ENCODE measurements around the gene RB1. TPM values are rescaled to one million over a fixed set of nuclear protein-coding genes. Genes with fewer than 3 reads are reported as not detected.

The RB1 gene
- total RNA-seq, 1 donor from 2014 or later: 34.0 TPM

- H3K9me3 Mint-ChIP-seq (ENCODE audit: low read depth): no peaks in the 10 kb centered on the region
- no peak overlapping the region for H3K27ac Mint-ChIP-seq
- H3K36me3 Mint-ChIP-seq (ENCODE audit: insufficient read depth): peaks cover 5% of the 10 kb centered on the region
- DNase-seq (ENCODE audit: low spot score, unreplicated experiment): no peak
- no peaks in the 10 kb centered on the region for H3K27me3 Mint-ChIP-seq
- TF ChIP-seq CTCF (IDR thresholded peaks at IDR 0.05; ENCODE audit: unreplicated experiment): no peak
- H3K4me3 Mint-ChIP-seq (ENCODE audit: low read depth): no peak overlapping the region
- peaks cover 21% of the 10 kb centered on the region for H3K4me1 Mint-ChIP-seq (ENCODE audit: low read depth)
These were observed 130.6 kb downstream of the RB1 start for GRCh38 chr13:48434200-48434599.

GRCh38 chr13:48436661-48437288 is 133.2 kb downstream of the RB1 start:
- no peak overlapping the region for H3K4me3 Mint-ChIP-seq (ENCODE audit: low read depth)
- peaks cover 20% of the 10 kb centered on the region for H3K4me1 Mint-ChIP-seq (ENCODE audit: low read depth)
- peaks cover 5% of the 10 kb centered on the region for H3K36me3 Mint-ChIP-seq (ENCODE audit: insufficient read depth)
- DNase-seq (ENCODE audit: low spot score, unreplicated experiment): no peak
- H3K27ac Mint-ChIP-seq: no peak overlapping the region
- TF ChIP-seq CTCF (IDR thresholded peaks at IDR 0.05; ENCODE audit: unreplicated experiment): no peak
- no peaks in the 10 kb centered on the region for H3K27me3 Mint-ChIP-seq
- H3K9me3 Mint-ChIP-seq (ENCODE audit: low read depth): no peaks in the 10 kb centered on the region

GRCh38 chr13:48437371-48437770 is 133.8 kb downstream of the RB1 start:
- Mint-ChIP-seq H3K9me3 (ENCODE audit: low read depth) (no peaks in the 10 kb centered on the region), H3K36me3 (ENCODE audit: insufficient read depth) (peaks cover 3% of the 10 kb centered on the region), H3K4me3 (ENCODE audit: low read depth) (no peak overlapping the region), H3K27me3 (no peaks in the 10 kb centered on the region), H3K27ac (no peak overlapping the region), H3K4me1 (ENCODE audit: low read depth) (peaks cover 14% of the 10 kb centered on the region)
- no peak for TF ChIP-seq CTCF (IDR thresholded peaks at IDR 0.05; ENCODE audit: unreplicated experiment)
- no peak for DNase-seq (ENCODE audit: low spot score, unreplicated experiment)

- no peak overlapping the region for H3K27ac Mint-ChIP-seq
- no peak for DNase-seq (ENCODE audit: low spot score, unreplicated experiment)
- H3K27me3 Mint-ChIP-seq: no peaks in the 10 kb centered on the region
- no peaks in the 10 kb centered on the region for H3K4me1 Mint-ChIP-seq (ENCODE audit: low read depth)
- no peaks in the 10 kb centered on the region for H3K9me3 Mint-ChIP-seq (ENCODE audit: low read depth)
- TF ChIP-seq CTCF (IDR thresholded peaks at IDR 0.05; ENCODE audit: unreplicated experiment): no peak
- no peaks in the 10 kb centered on the region for H3K36me3 Mint-ChIP-seq (ENCODE audit: insufficient read depth)
- H3K4me3 Mint-ChIP-seq (ENCODE audit: low read depth): no peak overlapping the region
These were observed 140.1 kb downstream of the RB1 start for GRCh38 chr13:48443442-48444208.

- H3K36me3 Mint-ChIP-seq (ENCODE audit: insufficient read depth): peaks cover 8% of the 10 kb centered on the region
- TF ChIP-seq CTCF (IDR thresholded peaks at IDR 0.05; ENCODE audit: unreplicated experiment): no peak
- peaks cover 10% of the 10 kb centered on the region for H3K9me3 Mint-ChIP-seq (ENCODE audit: low read depth)
- H3K4me1 Mint-ChIP-seq (ENCODE audit: low read depth): no peaks in the 10 kb centered on the region
- H3K27ac Mint-ChIP-seq: no peak overlapping the region
- no peaks in the 10 kb centered on the region for H3K27me3 Mint-ChIP-seq
- H3K4me3 Mint-ChIP-seq (ENCODE audit: low read depth): no peak overlapping the region
- DNase-seq (ENCODE audit: low spot score, unreplicated experiment): no peak
These were observed 142.9 kb downstream of the RB1 start for GRCh38 chr13:48446464-48446863.
